Ectodermal cell (in vitro differentiated cells): Measurements from ENCODE around the gene PTBP3.
"Not testable (repeated sequence)": the region's sequence is repeated elsewhere in the genome, so short reads cannot be mapped to it uniquely, and the experiment has no call there.

Experiments used
- H3K27ac ChIP-seq: 2 replicates; pipeline ENCODE4 v1.7.0; 2013; ENCODE audit warnings: mild to moderate bottlenecking, low read depth, low read length; ENCODE audit not compliant: insufficient read depth, poor library complexity, severe bottlenecking
- H3K27me3 ChIP-seq: 2 replicates; pipeline ENCODE4 v1.7.0; 2013; ENCODE audit warnings: mild to moderate bottlenecking, low read length; ENCODE audit not compliant: insufficient read depth, control insufficient read depth, poor library complexity, severe bottlenecking
- H3K36me3 ChIP-seq: one replicate; pipeline ENCODE4 v1.7.0; 2013; ENCODE audit warnings: low read length; ENCODE audit not compliant: control insufficient read depth, insufficient read depth
- H3K4me1 ChIP-seq: one replicate; pipeline ENCODE4 v1.7.0; 2013; ENCODE audit warnings: low read length; ENCODE audit not compliant: control insufficient read depth, insufficient read depth
- H3K4me3 ChIP-seq: 2 replicates; pipeline ENCODE4 v1.7.0; 2013; ENCODE audit warnings: low read depth, low read length, control low read depth; ENCODE audit not compliant: insufficient read depth
- H3K9me3 ChIP-seq: 2 replicates; pipeline ENCODE4 v1.7.0; 2013; ENCODE audit warnings: mild to moderate bottlenecking, low read length, moderate library complexity; ENCODE audit not compliant: control insufficient read depth
- WGBS, 2 experiments: methylation state at CpG; one replicate each; pipeline ENCODE4 v1.1.7; 2013; ENCODE audit warnings: missing lambda C conversion rate in 2 of 2; 5-methylcytosine and 5-hydroxymethylcytosine counted together

The PTBP3 gene

GRCh38 chr9:112299514-112299913 is 33.9 kb downstream of the PTBP3 start:
- Histone ChIP-seq H3K27me3 (no peaks in the 10 kb centered on the region), H3K4me1 (no peaks in the 10 kb centered on the region), H3K4me3 (no peak overlapping the region), H3K36me3 (no peaks in the 10 kb centered on the region), H3K27ac (no peak overlapping the region), H3K9me3 (no peaks in the 10 kb centered on the region)

GRCh38 chr9:112296929-112297328 is 36.5 kb downstream of the PTBP3 start:
- no peaks in the 10 kb centered on the region for H3K9me3 ChIP-seq
- 92 to 94% methylated on average over 9 of the region's 9 CpGs for WGBS, 2 experiments
- no peaks in the 10 kb centered on the region for H3K4me1 ChIP-seq
- no peaks in the 10 kb centered on the region for H3K36me3 ChIP-seq
- no peaks in the 10 kb centered on the region for H3K27me3 ChIP-seq
- no peak overlapping the region for H3K27ac ChIP-seq
- H3K4me3 ChIP-seq: no peak overlapping the region

- Histone ChIP-seq H3K9me3 (no peaks in the 10 kb centered on the region), H3K36me3 (no peaks in the 10 kb centered on the region), H3K27me3 (no peaks in the 10 kb centered on the region), H3K27ac (no peak overlapping the region), H3K4me3 (no peak overlapping the region), H3K4me1 (no peaks in the 10 kb centered on the region)
- 100% methylated on average over 2 of the region's 2 CpGs for WGBS, 2 experiments
Observed at GRCh38 chr9:112295174-112295573, 38.2 kb downstream of the PTBP3 start.

- H3K9me3 ChIP-seq: no peaks in the 10 kb centered on the region
- no peaks in the 10 kb centered on the region for H3K4me1 ChIP-seq
- H3K4me3 ChIP-seq: no peak overlapping the region
- H3K27ac ChIP-seq: no peak overlapping the region
- H3K36me3 ChIP-seq: peaks cover 13% of the 10 kb centered on the region
- no peaks in the 10 kb centered on the region for H3K27me3 ChIP-seq
Observed at GRCh38 chr9:112288029-112288428, 45.4 kb downstream of the PTBP3 start.

- Histone ChIP-seq H3K4me3 (no peak overlapping the region), H3K36me3 (peaks cover 13% of the 10 kb centered on the region), H3K9me3 (no peaks in the 10 kb centered on the region), H3K27ac (no peak overlapping the region), H3K4me1 (no peaks in the 10 kb centered on the region), H3K27me3 (no peaks in the 10 kb centered on the region)
- 96% methylated on average over 2 of the region's 2 CpGs for whole genome bisulfite sequencing, 2 experiments
Observed at GRCh38 chr9:112286926-112287325, 46.5 kb downstream of the PTBP3 start.

GRCh38 chr9:112285056-112285455 is 48.4 kb downstream of the PTBP3 start:
- Histone ChIP-seq H3K36me3 (peaks cover 13% of the 10 kb centered on the region), H3K27me3 (no peaks in the 10 kb centered on the region), H3K4me3 (no peak overlapping the region), H3K27ac (no peak overlapping the region), H3K9me3 (no peaks in the 10 kb centered on the region), H3K4me1 (no peaks in the 10 kb centered on the region)
- 92 to 94% methylated on average over 2 of the region's 2 CpGs for WGBS, 2 experiments

GRCh38 chr9:112283582-112284253 is 49.7 kb downstream of the PTBP3 start:
- H3K36me3 ChIP-seq: peaks cover 13% of the 10 kb centered on the region
- H3K4me1 ChIP-seq: no peaks in the 10 kb centered on the region
- H3K27me3 ChIP-seq: no peaks in the 10 kb centered on the region
- no peak overlapping the region for H3K27ac ChIP-seq
- H3K4me3 ChIP-seq: no peak overlapping the region
- WGBS, 2 experiments: 91 to 97% methylated on average over 6 of the region's 6 CpGs
- no peaks in the 10 kb centered on the region for H3K9me3 ChIP-seq

GRCh38 chr9:112282841-112283240 is 50.6 kb downstream of the PTBP3 start:
- H3K4me3 ChIP-seq, H3K9me3 ChIP-seq: not testable (repeated sequence)
- 96 to 97% methylated on average over 2 to 3 of the region's 3 CpGs for WGBS, 2 experiments

GRCh38 chr9:112280904-112281303 is 52.5 kb downstream of the PTBP3 start:
- H3K27me3 ChIP-seq: no peaks in the 10 kb centered on the region
- H3K36me3 ChIP-seq: peaks cover 13% of the 10 kb centered on the region
- H3K4me1 ChIP-seq: no peaks in the 10 kb centered on the region
- H3K27ac ChIP-seq: no peak overlapping the region
- 94 to 100% methylated on average over 1 to 2 of the region's 2 CpGs for WGBS, 2 experiments
- H3K9me3 ChIP-seq: no peaks in the 10 kb centered on the region
- no peak overlapping the region for H3K4me3 ChIP-seq

More at GRCh38 chr9:112282841-112283240, 50.6 kb downstream of the PTBP3 start:
- not testable (repeated sequence) for H3K27me3 ChIP-seq, H3K4me1 ChIP-seq, H3K27ac ChIP-seq
- H3K36me3 ChIP-seq: peaks cover 13% of the 10 kb centered on the region

- H3K27ac ChIP-seq: no peak overlapping the region
- H3K36me3 ChIP-seq: peaks cover 12% of the 10 kb centered on the region
- H3K4me3 ChIP-seq: no peak overlapping the region
- no peaks in the 10 kb centered on the region for H3K4me1 ChIP-seq
- H3K9me3 ChIP-seq: no peaks in the 10 kb centered on the region
- H3K27me3 ChIP-seq: no peaks in the 10 kb centered on the region
Observed at GRCh38 chr9:112279501-112279900, 53.9 kb downstream of the PTBP3 start.

GRCh38 chr9:112278152-112278551 is 55.3 kb downstream of the PTBP3 start:
- 64 to 77% methylated on average over 3 of the region's 3 CpGs for WGBS, 2 experiments

More at GRCh38 chr9:112278152-112278551, 55.3 kb downstream of the PTBP3 start:
- Histone ChIP-seq H3K36me3 (no peaks in the 10 kb centered on the region), H3K4me1 (no peaks in the 10 kb centered on the region), H3K27me3 (no peaks in the 10 kb centered on the region), H3K4me3 (no peak overlapping the region), H3K9me3 (no peaks in the 10 kb centered on the region), H3K27ac (no peak overlapping the region)
